GM19395 (cell line): Measurements from ENCODE around the gene TNNT1.

Experiments
- ATAC-seq: cut with Tn5 transposase; IDR thresholded peaks from one replicate; pipeline ENCODE4 v1.9.1; 2021; ENCODE audit warnings: mild to moderate bottlenecking, moderate library complexity; ENCODE audit not compliant: unreplicated experiment

TNNT1 gene

DNA sequence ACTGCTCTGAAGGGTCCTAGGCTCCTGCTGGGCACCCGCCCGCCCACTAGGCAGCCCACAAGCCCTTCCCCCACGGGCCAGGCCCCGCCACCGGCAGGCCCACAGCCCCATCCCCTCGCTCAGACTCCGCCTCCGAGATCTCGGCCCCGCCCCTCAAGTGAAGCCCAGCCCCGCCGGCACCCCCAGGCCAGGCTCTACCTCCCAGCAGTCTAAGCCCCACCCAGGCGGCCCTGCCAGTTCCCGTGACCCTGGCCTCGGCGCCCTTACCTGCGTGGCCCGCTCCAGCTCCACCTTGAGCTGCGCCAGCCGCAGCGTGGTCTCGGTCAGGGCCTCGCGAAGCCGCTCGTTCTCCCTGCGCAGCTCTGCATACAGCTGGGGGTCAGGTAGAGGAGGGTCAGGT is 57.1 kb downstream of the TNNT1 start:
- no peak for ATAC-seq

GRCh38 chr19:55091126-55091910 is 57.7 kb downstream of the TNNT1 start:
- no peak for ATAC-seq

- no peak for ATAC-seq
Observed at GRCh38 chr19:55090564-55090963, 58.4 kb downstream of the TNNT1 start.

- no peak for ATAC-seq
Observed at GRCh38 chr19:55089342-55089944, 59.6 kb downstream of the TNNT1 start.

DNA sequence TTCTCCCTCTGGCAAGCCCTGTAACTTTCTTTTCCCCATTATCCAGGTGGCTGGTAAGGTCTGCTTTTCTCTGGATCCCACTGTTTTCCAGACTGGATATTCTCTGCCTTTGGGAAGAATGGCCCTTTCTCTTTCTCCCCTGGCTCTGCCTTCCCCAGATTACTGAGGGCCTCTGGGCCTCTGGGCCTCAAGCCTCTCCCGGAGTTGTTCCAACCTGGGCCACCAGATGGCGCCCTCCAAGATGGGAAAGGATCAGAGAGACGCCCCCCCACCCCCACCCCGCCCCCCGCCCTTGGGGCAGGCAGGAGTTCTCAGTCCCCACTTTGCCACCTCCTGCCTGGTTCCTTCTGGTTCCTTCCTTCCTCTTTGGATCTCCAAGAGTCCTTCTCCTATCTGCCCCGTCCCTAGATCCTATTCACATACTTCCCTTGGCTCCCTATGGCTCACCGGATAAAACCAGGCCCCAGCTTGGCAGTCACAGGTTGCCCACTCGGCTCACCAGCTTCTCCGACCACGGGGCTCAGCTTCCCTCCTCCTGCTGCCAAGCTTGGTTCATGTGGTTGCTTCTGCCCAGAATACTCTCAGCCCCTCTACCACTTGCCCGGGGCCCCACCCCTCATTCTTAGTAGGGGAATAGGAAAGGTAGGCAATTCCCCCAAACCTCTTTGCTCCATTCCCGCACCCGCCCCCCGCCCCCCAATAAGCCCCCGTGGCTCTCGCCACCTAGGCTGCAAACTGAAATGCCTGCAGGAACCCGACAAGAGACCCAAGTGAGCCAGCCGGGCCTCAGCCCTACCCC is 60.3 kb downstream of the TNNT1 start:
- ATAC-seq = no peak

- no peak for ATAC-seq
Observed at GRCh38 chr19:55088021-55088451, 61.0 kb downstream of the TNNT1 start.

DNA sequence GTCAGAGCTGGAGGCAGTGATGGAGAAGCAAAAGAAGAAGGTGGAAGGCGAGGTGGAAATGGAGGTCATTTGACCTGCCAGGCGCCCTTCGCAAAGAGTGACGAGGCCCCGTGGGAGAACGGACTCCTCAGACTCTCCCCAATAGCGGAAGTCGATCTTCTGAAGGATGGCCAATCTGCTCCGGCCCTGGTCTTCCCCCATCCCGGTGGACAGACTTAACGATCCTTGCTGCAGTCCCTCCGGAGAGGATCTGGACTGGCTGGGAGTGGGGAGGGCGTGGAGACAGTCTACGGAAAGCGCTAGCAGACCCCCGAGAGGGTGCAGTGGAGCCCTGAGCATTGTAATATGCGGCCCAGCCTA is 61.5 kb downstream of the TNNT1 start:
- no peak for ATAC-seq

DNA sequence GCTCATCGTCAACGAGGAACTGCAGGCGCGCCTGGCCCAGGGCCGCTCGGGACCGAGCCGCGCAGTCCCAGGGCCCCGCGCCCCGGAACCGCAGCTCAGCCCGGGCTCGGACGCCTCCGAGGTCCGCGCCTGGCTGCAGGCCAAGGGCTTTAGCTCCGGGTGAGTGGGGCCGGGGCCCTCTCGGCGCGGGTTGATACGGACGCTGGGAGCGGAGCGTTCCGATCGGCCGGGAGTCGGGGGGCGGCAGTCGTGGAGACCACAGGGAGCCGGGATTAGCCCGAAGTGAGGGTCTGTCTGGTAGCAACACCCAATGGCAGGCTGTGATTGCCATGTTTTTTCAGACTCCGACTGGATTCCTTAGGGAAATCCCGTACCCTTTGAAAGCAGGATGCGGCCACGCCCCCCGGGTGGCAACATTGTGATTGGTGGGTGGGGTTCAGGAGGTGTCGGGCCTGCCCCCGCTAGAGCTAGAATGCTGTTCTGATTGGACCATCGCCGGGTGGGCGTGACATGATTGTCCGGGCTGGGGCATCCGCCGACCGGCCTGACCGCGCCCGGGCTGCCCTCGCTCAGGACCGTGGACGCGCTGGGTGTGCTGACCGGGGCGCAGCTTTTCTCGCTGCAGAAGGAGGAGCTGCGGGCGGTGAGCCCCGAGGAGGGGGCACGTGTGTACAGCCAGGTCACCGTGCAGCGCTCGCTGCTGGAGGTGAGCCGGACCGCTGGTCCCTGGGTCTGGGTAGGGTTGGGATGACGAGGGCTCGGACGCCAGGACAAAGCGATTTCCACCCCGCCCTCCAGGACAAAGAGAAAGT is 62.1 kb downstream of the TNNT1 start:
- no peak for ATAC-seq

GRCh38 chr19:55085923-55086715 is 62.9 kb downstream of the TNNT1 start:
- no peak for ATAC-seq

DNA sequence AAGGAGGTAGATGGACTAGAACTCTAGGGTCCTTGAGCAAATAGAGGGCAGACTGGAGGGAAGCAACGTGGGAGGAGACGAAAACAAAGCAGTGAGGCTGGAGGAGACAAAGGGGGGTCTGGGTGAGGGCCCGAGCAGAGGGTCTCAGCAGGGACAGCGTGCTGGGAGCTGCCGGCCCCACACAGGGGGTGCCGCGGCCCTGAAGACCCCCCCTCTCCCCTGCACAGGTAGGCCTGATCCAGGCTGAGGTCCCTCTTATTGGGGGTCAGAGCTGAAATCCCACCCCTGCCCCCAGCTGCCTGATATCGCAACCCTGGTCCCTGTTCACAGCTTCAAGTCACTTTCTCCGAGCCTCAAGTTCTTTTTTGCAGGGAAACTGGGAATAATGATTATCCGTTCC is 64.6 kb downstream of the TNNT1 start:
- ATAC-seq = no peak

- ATAC-seq = no peak
Observed at GRCh38 chr19:55083004-55083850, 65.8 kb downstream of the TNNT1 start.
